HepG2 (cell line): ENCODE results near the gene TCAF1. TPM values are rescaled to one million over a fixed set of nuclear protein-coding genes. Genes with fewer than 3 reads are reported as not detected.

Experiments used
- CCDC6 ChIP-seq: sonication (generic); formaldehyde crosslinking; IDR thresholded peaks from 2 replicates; pipeline ENCODE4 v1.8.1; 2022; ENCODE audit warnings: mild to moderate bottlenecking, missing genetic modification reagents, moderate library complexity
- CEBPB ChIP-seq: IDR thresholded peaks from 2 replicates; pipeline ENCODE4 v1.6.1; 2011; ENCODE audit warnings: low read depth, low read length, improper control_type of control experiment, borderline replicate concordance
- HDAC2 ChIP-seq: sonication (generic); formaldehyde crosslinking; IDR thresholded peaks from 2 replicates; pipeline ENCODE4 v1.4.0; 2020; ENCODE audit warnings: missing genetic modification reagents
- HNRNPK ChIP-seq: fragments of 200-400 bp; formaldehyde crosslinking; IDR thresholded peaks from 2 replicates; pipeline ENCODE4 v1.6.1; 2018; ENCODE audit warnings: low read length, low read depth, moderate library complexity, mild to moderate bottlenecking; ENCODE audit not compliant: poor library complexity, severe bottlenecking
- MAFG ChIP-seq: sonication (generic); formaldehyde crosslinking; IDR thresholded peaks from 2 replicates; pipeline ENCODE4 v1.5.1; 2020; ENCODE audit warnings: mild to moderate bottlenecking, missing genetic modification reagents
- MEF2D ChIP-seq: sonication (generic); formaldehyde crosslinking; IDR thresholded peaks from 2 replicates; pipeline ENCODE4 v1.5.1; 2020; ENCODE audit warnings: mild to moderate bottlenecking, missing genetic modification reagents
- NFRKB ChIP-seq: fragments of 450-650 bp; IDR thresholded peaks from 2 replicates; pipeline ENCODE4 v1.6.1; 2017
- POLR2G ChIP-seq: fragments of 200-400 bp; formaldehyde crosslinking; IDR thresholded peaks from 2 replicates; pipeline ENCODE4 v1.6.1; 2018; ENCODE audit warnings: mild to moderate bottlenecking, low read depth, low read length, moderate library complexity
- SOX6 ChIP-seq, 2 experiments: fragments of 450-650 bp in 1 of 2; sonication (generic) in 1 of 2; formaldehyde crosslinking in 1 of 2; IDR thresholded peaks; 2 replicates each; pipeline versions ENCODE4 v1.4.0 to v1.6.1; 2017 to 2020; ENCODE audit warnings: antibody characterized with exemption in 1 of 2, mild to moderate bottlenecking in 1 of 2, missing genetic modification reagents in 1 of 2
- SPEN ChIP-seq: sonication (generic); formaldehyde crosslinking; IDR thresholded peaks from 2 replicates; pipeline ENCODE4 v1.5.1; 2020; ENCODE audit warnings: low read depth, mild to moderate bottlenecking, missing genetic modification reagents
- ZNF317 ChIP-seq: sonication (generic); formaldehyde crosslinking; IDR thresholded peaks from 2 replicates; pipeline ENCODE4 v1.5.0; 2020; ENCODE audit warnings: mild to moderate bottlenecking, missing genetic modification reagents
- ZNF331 ChIP-seq: sonication (generic); formaldehyde crosslinking; IDR thresholded peaks from 2 replicates; pipeline ENCODE4 v1.4.0; 2020; ENCODE audit warnings: missing genetic modification reagents
- ZNF335 ChIP-seq: sonication (generic); formaldehyde crosslinking; IDR thresholded peaks from 2 replicates; pipeline ENCODE4 v1.4.0; 2020; ENCODE audit warnings: missing genetic modification reagents
- ZNF558 ChIP-seq: sonication (generic); formaldehyde crosslinking; IDR thresholded peaks from 2 replicates; pipeline ENCODE4 v1.9.0; 2022; ENCODE audit warnings: mild to moderate bottlenecking, missing genetic modification reagents, borderline replicate concordance
- ZNF644 ChIP-seq: IDR thresholded peaks from 2 replicates; pipeline ENCODE4 v1.6.1; 2016; ENCODE audit warnings: low read depth
- ZNF652 ChIP-seq: IDR thresholded peaks from 2 replicates; pipeline ENCODE4 v1.6.1; 2016; ENCODE audit warnings: low read depth, borderline replicate concordance
- ZNF773 ChIP-seq: sonication (generic); formaldehyde crosslinking; IDR thresholded peaks from 2 replicates; pipeline ENCODE4 v1.4.0; 2020; ENCODE audit warnings: missing genetic modification reagents, borderline replicate concordance
- polyA plus RNA-seq, 8 experiments: library from polyadenylated mRNA; depleted of rRNA in 3 of 8; stranded (reverse) in 7 of 8; unstranded in 1 of 8; fragments of >200 nt; fragmentation: Illumina TruSeq in 4 of 8; extraction: Trizol in 4 of 8; gene quantifications; 2 replicates each; pipeline versions ENCODE4 v1.2.1 to v1.2.3, GENCODE V29; 2011 to 2016; ENCODE audit warnings: low read depth in 4 of 8, missing spikeins in 1 of 8, mixed read lengths in 1 of 8; ENCODE audit not compliant: insufficient read depth in 1 of 8
- total RNA-seq, 5 experiments: library from RNA; depleted of rRNA; stranded (reverse); fragments of >200 nt; fragmentation: Illumina TruSeq; extraction: Trizol; gene quantifications; 2 replicates each; pipeline ENCODE4 v1.2.3, GENCODE V29; 2016; ENCODE audit warnings: low read depth in 1 of 5
- TF ChIP-seq, protein P1 (sequence below): sonication (generic); formaldehyde crosslinking; conservative IDR thresholded peaks from 2 replicates; pipeline ENCODE4 v1.4.0; 2020; ENCODE audit warnings: missing genetic modification reagents
- TF ChIP-seq, protein P2 (sequence below): sonication (generic); formaldehyde crosslinking; IDR thresholded peaks from 2 replicates; pipeline ENCODE4 v1.5.0; 2020; ENCODE audit warnings: mild to moderate bottlenecking, missing genetic modification reagents, borderline replicate concordance
- TF ChIP-seq, protein P3 (sequence below): sonication (generic); formaldehyde crosslinking; IDR thresholded peaks from 2 replicates; pipeline ENCODE4 v1.4.0; 2020; ENCODE audit warnings: missing genetic modification reagents

Gene TCAF1
- total and polyA plus RNA-seq, 2 of the 13 experiments (the other 11 are each of a cell fraction or from before 2014, with no cell fraction given), result 36.2 to 101 TPM

DNA sequence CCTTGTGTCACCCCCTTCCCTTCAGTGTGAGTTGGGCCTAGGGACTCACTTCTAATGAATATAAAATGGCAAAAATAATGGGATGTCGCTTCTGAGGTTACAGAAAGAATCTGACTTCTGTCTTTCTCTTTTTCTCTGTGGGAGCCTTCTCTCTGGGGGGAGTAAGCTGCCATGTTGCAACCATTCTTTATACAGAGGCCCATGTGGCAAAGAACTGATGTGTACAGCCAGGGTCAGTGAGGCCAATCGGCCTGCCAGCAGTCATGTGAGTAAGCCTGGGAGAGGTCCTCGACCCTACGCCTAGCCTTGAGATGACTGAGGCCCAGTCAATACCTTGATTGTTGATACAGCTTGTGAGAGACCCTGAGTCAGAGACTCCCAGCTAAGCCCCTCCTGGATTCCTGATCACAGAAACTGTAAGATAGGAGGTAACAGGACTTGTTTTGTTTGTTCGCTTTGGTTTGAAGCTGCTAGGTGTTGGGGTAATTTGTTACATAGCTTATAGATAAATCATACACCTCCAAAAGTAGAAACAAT lies 1.7 kb downstream of the TCAF1 start (continued):
- TF ChIP-seq ZNF317 (no peak), POLR2G (peak; percentile 74), CEBPB (peak; percentile 86), ZNF558 (CRISPR knock-in tag) (no peak), CCDC6 (CRISPR knock-in tag) (peak; percentile 58; the same call in 1 of the 2 replicates), MAFG (CRISPR knock-in tag) (no peak), NFRKB (no peak), ZNF652 (CRISPR knock-in tag) (no peak), ZNF331 (CRISPR knock-in tag) (peak; percentile 97), HNRNPK (no peak), ZNF644 (CRISPR knock-in tag) (peak; percentile 91), ZNF335 (CRISPR knock-in tag) (no peak), SOX6 (IDR thresholded peaks at IDR 0.05) (no peak), SOX6 (CRISPR knock-in tag; IDR thresholded peaks at IDR 0.05) (peak; percentile 89), MEF2D (no peak; the same call in 1 of the 2 replicates), HDAC2 (CRISPR knock-in tag) (peak; percentile 93), ZNF773 (no peak), SPEN (CRISPR knock-in tag) (peak; percentile 91)
- TF ChIP-seq, protein P1, sequence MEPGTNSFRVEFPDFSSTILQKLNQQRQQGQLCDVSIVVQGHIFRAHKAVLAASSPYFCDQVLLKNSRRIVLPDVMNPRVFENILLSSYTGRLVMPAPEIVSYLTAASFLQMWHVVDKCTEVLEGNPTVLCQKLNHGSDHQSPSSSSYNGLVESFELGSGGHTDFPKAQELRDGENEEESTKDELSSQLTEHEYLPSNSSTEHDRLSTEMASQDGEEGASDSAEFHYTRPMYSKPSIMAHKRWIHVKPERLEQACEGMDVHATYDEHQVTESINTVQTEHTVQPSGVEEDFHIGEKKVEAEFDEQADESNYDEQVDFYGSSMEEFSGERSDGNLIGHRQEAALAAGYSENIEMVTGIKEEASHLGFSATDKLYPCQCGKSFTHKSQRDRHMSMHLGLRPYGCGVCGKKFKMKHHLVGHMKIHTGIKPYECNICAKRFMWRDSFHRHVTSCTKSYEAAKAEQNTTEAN (CRISPR knock-in tag), result no peak; the same call in 1 of the 2 replicates
- TF ChIP-seq, protein P2, sequence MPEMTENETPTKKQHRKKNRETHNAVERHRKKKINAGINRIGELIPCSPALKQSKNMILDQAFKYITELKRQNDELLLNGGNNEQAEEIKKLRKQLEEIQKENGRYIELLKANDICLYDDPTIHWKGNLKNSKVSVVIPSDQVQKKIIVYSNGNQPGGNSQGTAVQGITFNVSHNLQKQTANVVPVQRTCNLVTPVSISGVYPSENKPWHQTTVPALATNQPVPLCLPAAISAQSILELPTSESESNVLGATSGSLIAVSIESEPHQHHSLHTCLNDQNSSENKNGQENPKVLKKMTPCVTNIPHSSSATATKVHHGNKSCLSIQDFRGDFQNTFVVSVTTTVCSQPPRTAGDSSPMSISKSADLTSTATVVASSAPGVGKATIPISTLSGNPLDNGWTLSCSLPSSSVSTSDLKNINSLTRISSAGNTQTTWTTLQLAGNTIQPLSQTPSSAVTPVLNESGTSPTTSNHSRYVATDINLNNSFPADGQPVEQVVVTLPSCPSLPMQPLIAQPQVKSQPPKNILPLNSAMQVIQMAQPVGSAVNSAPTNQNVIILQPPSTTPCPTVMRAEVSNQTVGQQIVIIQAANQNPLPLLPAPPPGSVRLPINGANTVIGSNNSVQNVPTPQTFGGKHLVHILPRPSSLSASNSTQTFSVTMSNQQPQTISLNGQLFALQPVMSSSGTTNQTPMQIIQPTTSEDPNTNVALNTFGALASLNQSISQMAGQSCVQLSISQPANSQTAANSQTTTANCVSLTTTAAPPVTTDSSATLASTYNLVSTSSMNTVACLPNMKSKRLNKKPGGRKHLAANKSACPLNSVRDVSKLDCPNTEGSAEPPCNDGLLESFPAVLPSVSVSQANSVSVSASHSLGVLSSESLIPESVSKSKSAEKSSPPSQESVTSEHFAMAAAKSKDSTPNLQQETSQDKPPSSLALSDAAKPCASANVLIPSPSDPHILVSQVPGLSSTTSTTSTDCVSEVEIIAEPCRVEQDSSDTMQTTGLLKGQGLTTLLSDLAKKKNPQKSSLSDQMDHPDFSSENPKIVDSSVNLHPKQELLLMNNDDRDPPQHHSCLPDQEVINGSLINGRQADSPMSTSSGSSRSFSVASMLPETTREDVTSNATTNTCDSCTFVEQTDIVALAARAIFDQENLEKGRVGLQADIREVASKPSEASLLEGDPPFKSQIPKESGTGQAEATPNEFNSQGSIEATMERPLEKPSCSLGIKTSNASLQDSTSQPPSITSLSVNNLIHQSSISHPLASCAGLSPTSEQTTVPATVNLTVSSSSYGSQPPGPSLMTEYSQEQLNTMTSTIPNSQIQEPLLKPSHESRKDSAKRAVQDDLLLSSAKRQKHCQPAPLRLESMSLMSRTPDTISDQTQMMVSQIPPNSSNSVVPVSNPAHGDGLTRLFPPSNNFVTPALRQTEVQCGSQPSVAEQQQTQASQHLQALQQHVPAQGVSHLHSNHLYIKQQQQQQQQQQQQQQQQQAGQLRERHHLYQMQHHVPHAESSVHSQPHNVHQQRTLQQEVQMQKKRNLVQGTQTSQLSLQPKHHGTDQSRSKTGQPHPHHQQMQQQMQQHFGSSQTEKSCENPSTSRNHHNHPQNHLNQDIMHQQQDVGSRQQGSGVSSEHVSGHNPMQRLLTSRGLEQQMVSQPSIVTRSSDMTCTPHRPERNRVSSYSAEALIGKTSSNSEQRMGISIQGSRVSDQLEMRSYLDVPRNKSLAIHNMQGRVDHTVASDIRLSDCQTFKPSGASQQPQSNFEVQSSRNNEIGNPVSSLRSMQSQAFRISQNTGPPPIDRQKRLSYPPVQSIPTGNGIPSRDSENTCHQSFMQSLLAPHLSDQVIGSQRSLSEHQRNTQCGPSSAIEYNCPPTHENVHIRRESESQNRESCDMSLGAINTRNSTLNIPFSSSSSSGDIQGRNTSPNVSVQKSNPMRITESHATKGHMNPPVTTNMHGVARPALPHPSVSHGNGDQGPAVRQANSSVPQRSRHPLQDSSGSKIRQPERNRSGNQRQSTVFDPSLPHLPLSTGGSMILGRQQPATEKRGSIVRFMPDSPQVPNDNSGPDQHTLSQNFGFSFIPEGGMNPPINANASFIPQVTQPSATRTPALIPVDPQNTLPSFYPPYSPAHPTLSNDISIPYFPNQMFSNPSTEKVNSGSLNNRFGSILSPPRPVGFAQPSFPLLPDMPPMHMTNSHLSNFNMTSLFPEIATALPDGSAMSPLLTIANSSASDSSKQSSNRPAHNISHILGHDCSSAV (CRISPR knock-in tag), result no peak
- TF ChIP-seq, protein P3, sequence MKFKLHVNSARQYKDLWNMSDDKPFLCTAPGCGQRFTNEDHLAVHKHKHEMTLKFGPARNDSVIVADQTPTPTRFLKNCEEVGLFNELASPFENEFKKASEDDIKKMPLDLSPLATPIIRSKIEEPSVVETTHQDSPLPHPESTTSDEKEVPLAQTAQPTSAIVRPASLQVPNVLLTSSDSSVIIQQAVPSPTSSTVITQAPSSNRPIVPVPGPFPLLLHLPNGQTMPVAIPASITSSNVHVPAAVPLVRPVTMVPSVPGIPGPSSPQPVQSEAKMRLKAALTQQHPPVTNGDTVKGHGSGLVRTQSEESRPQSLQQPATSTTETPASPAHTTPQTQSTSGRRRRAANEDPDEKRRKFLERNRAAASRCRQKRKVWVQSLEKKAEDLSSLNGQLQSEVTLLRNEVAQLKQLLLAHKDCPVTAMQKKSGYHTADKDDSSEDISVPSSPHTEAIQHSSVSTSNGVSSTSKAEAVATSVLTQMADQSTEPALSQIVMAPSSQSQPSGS (CRISPR knock-in tag), result peak; percentile 59; the same call in 1 of the 2 replicates
